ENCODE results near the gene KLHL30.
"Not testable (repeated sequence)": the region's sequence is repeated elsewhere in the genome, so short reads cannot be mapped to it uniquely, and the experiment has no call there.

The KLHL30 gene

DNA sequence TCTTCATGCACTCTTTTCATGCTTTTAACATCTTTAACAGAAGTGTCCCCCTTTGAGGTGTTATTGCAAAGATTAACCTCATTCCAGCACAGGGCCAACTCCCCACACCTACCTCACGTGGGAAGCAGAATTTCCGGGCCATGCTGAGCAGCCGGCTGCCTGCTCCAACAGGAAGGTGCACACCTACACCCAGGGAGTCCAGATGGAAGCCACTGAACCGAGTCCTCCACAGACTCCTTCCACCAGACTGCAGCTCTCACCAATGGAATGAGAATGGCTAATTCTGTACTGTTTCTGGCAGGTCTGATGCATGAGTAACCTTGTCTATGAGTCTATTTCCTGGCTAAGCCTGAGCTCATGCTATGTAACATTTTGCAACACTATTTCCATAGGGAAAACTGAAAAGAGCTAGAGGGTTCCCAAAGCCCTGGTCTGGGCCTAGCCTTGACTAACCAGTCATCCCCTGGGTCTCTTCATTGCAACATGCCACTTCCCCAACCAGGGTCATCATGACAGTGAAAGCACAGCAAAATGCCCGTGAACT, 31.3 kb downstream of the KLHL30 start:
- TF ChIP-seq, protein P1, sequence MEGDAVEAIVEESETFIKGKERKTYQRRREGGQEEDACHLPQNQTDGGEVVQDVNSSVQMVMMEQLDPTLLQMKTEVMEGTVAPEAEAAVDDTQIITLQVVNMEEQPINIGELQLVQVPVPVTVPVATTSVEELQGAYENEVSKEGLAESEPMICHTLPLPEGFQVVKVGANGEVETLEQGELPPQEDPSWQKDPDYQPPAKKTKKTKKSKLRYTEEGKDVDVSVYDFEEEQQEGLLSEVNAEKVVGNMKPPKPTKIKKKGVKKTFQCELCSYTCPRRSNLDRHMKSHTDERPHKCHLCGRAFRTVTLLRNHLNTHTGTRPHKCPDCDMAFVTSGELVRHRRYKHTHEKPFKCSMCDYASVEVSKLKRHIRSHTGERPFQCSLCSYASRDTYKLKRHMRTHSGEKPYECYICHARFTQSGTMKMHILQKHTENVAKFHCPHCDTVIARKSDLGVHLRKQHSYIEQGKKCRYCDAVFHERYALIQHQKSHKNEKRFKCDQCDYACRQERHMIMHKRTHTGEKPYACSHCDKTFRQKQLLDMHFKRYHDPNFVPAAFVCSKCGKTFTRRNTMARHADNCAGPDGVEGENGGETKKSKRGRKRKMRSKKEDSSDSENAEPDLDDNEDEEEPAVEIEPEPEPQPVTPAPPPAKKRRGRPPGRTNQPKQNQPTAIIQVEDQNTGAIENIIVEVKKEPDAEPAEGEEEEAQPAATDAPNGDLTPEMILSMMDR (IDR thresholded peaks at IDR 0.05; ENCODE audit: low read depth, low read length), result no peak
- peak overlapping the region; percentile 28 for H3K4me3 ChIP-seq (ENCODE audit: low read depth, low read length)

DNA sequence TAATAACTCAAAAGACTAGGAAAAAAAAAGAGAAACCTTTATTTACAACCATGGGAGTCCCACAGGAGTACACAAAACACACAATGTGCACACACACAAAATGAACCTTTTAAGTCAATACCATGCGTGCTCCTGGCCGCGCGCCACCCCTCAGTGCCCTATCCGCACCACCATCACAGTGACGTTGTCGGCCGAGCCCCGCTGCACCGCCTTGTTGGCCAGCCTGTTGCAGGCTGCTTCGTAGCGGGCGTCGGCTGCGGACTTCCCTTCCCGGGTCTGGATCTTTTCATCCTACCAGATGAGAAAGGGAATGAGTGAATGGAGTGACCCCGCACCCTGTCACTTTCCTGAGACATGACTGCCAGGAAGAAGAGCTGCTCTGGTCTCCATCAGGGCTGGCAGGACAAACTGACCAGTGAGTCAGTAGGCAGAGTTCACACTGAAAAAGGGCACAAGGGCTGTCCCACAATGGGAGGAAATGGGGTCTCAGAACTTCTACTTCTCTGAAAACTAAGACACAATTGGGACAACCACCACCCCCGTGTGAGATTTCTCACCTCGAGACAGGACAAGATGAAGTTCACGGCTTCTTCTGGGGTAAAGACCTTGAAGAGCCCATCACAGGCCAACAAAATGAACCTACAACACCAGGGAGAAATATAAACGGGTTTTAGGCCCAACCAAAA, 32.1 kb downstream of the KLHL30 start:
- H3K4me3 ChIP-seq (ENCODE audit: low read depth, low read length), result no peak overlapping the region
- TF ChIP-seq, protein P1 (IDR thresholded peaks at IDR 0.05; ENCODE audit: low read depth, low read length), result no peak

DNA sequence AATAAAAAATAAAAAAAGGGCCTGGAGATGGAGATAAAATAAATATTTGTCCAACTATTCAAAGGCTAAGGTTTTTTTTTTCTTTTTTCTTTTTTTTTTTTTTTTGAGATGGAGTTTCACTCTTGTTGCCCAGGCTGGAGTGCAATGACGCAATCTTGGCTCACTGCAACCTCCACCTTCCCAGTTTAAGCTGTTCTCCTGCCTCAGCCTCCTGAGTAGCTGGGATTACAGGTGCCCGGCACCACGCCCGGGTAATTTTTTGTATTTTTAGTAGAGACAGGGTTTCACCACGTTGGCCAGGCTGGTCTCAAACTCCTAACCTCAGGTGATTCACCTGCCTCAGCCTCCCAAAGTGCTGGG, 32.6 kb downstream of the KLHL30 start:
- not testable (repeated sequence) for H3K4me3 ChIP-seq (ENCODE audit: low read depth, low read length)

DNA sequence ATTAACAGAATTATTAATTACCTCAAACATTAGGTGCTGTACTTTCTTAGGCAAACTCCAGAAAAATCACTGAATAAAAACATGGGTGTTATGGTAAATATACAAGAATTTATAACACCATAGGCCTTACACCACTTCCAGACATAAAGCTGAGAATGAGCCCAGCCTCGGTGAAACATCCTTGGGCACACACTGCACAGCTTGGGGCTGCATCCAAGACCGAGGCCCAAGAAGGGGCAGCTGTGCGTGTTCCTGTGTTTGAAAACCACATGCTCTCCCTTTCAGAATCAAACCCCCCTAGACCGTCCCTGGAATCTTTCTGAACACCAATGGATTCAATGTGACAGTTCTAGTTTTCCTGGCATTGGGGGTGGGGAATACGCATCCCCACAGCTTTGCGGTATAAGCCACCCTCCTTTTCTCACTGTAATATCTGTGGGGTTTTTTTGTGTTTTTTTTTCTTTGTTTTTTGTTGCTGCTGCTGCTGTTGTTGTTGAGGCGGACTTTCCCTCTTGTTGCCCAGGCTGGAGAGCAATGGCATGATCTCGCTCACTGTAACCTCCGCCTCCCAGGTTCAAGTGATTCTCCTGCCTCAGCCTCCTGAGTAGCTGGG, 33.2 kb downstream of the KLHL30 start:
- no peak overlapping the region for H3K4me3 ChIP-seq (ENCODE audit: low read depth, low read length)
- TF ChIP-seq, protein P1 (IDR thresholded peaks at IDR 0.05; ENCODE audit: low read depth, low read length), result no peak

DNA sequence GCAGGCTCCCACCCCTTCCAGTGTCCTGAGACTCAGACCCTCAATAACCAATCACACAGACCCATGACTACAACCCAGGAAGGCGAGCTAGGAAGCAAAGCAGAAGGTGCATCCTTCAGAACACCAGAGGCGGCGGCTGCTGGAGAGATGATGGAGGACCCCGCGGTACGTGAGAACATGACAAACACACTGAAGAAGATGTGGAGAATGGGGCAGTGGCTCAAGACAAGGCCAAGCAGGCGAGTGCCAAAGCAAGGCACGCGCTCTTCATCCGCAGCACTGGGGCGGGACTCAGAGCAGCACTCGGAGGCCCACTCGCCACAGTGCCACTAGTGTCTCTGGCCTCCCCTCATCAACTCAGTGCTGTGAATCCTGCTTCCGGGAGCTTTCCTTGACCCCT, 34.0 kb downstream of the KLHL30 start:
- TF ChIP-seq, protein P1 (IDR thresholded peaks at IDR 0.05; ENCODE audit: low read depth, low read length), result no peak
- no peak overlapping the region for H3K4me3 ChIP-seq (ENCODE audit: low read depth, low read length)

DNA sequence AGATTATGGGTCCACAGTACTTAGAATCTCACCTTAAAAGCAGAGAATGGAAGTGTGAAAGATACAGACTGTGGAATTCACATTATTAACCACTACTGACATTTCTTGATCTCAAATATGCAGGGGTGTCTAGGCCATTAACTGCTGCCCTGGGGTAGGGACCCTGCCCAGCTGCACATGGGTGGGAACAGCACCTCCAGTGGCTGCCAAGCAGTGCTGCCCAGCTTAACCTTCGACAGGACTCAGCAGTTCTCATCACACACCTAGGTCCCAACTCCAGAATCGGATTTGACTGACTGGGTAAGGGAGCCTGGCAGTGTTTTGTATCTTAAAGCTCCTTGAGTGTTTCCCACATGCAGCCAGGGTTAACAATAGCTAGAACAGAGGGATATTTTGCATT, 35.2 kb downstream of the KLHL30 start:
- H3K4me3 ChIP-seq (ENCODE audit: low read depth, low read length), result no peak overlapping the region
- TF ChIP-seq, protein P1 (IDR thresholded peaks at IDR 0.05; ENCODE audit: low read depth, low read length), result no peak

DNA sequence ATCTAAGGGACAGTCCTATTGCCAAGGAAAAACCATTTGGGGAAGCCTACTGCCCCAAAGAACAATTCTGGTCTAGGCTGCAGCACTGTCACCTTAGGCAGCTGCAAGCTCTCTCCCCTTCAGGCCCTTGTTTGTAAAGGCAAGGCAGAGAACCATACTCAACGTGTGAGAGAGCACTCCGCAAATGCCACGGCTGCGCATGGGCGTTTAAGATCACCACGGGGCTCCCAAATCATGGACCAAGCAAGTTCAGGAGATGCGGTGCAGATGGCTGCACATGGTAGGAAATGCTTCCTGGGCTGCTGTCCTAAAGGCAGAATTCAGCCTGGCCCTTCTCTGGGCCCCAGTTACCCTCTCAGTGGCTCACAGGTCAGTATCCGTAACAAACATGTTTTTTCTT, 35.8 kb downstream of the KLHL30 start:
- no peak overlapping the region for H3K4me3 ChIP-seq (ENCODE audit: low read depth, low read length)
- TF ChIP-seq, protein P1 (IDR thresholded peaks at IDR 0.05; ENCODE audit: low read depth, low read length), result no peak
